Left renal cortex interstitium (tissue), 4 donors: Measurements from ENCODE around the gene TRIM37. TPM values are rescaled to one million over a fixed set of nuclear protein-coding genes. Genes with fewer than 3 reads are reported as not detected.

ENCODE experiments used
- DNase-seq, 4 donors: peaks; one replicate each; pipeline ENCODE4 v3.0.0-alpha.2; 2013; ENCODE audit warnings: low read depth in 4 of 4, low spot score in 2 of 4, missing footprints in 1 of 4
- polyA plus RNA-seq, 4 donors: library from polyadenylated mRNA; unstranded; fragments of 120-200 nt; gene quantifications; one replicate each; pipeline ENCODE4 v1.2.1, GENCODE V29; 2013; ENCODE audit not compliant: insufficient read length in 4 of 4

The TRIM37 gene
- polyA plus RNA-seq, 4 donors: 24.5 to 28.9 (median 25.7) TPM

DNA sequence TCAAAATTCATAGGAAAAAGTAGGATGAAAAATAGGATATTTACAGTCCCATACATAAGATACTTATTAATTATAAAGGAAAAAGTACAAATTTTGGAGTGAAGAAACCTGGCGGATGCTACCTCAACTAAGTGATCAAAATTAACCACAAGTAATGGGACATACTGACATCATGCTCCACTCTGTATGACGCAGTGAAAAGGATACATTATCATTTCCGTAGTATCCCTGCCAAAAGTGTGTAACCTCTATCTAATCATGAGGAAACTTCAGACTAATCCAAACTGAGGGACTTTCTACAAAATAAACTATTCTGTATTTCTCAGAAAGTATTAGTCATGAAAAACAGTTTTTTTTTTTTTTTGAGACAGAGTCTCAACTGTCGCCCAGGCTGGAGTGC is 60.5 kb downstream of the TRIM37 start:
- no peak for DNase-seq

DNA sequence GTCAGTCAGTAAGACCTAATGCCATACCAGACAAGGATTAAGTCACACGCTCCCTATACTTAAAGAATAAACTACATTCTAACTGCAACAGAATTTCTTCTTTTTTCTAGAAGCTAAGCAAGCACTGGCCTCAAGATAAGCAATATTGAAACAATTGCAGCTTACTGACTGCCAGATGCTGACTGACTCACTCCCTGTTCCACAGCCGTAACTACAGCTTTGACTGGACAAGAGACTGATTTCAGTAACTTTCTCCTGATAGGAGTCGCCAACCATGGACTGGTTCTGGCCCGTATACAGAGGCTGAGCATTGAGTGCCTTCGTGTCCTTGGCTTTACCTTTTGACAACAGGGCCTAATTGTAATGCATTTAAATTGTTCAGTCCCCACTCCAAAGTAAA is 67.9 kb downstream of the TRIM37 start:
- DNase-seq: no peak

- DNase-seq: no peak
Observed at GRCh38 chr17:59037960-59038359, 68.7 kb downstream of the TRIM37 start.

GRCh38 chr17:59030811-59031210 is 75.9 kb downstream of the TRIM37 start:
- no peak for DNase-seq

DNA sequence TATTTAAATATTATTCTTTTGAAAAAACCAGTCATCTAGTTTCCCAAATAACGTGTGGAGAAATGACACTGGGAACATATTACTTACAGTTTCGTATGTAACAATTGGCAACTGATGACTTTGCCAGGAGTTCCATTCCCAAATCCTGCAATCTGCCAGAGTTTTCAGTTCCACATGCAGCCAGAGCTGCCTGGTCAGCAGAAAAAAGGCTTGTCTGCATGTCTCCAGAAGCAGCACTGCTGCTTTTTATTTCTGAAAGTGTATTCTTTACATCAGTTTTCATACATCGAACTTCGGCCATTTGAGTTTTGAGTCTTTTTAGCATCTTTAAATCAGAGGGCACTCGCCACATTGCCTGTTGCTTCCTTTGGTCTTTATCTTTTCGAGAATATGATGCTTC is 78.4 kb downstream of the TRIM37 start:
- DNase-seq: no peak

GRCh38 chr17:59027750-59028149 is 78.9 kb downstream of the TRIM37 start:
- DNase-seq: no peak

GRCh38 chr17:59026176-59026939 is 80.3 kb downstream of the TRIM37 start:
- no peak for DNase-seq

GRCh38 chr17:59024916-59025315 is 81.8 kb downstream of the TRIM37 start:
- no peak for DNase-seq

DNA sequence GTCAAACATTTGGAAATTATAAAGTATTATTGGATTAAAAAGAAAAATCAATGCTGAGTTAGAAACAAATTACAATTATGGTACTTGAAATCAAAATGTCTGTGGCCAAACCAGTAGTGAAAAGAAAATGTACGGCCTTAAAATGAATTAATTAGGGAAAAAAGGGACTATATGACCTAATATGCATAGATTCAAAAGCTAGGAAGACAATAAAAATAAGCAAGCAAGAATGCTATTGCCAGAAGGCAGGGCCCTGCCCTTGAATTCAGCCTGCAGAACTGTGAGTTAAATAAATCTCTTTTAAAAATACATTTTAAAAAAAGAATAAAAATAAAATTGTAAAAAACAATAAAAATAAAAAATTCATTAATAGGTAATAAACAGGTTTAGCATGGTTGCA is 88.7 kb downstream of the TRIM37 start:
- no peak for DNase-seq

DNA sequence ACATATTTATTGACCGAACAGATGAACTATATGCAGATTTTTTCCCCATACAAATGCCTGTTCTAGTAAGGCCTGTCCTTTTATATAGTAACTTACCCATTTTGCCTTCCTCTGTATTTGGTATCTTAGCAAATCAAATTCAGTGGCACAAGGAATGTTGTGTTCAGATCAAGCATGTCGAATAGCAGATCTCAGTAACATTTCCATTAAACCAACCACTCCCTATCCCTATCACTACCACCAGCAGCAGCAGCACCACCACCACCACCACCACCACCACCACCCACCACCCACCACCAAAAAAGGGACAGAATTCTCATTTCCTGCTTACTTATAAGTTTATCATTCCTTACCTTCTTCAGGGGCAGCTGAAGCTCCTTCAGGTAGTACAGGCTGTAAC is 94.7 kb downstream of the TRIM37 start:
- no peak for DNase-seq

DNA sequence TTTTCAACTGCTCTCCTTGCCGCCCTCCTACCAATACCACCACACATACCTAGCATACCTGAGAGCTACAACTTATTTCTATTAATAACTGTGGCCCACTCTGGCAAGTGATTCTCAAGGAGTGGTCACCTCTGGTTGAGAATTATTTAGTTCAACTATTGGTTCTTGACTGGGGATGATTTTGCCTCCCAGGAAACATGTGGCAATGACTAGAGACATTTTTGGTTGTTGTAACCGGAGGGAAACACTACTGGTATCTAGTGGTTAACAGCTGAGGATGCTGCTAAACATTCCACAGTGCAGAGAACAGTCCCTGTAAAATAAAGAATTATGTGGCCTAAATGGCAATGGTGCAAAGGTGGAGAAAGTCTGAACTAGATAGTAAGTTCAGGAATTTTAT is 96.7 kb downstream of the TRIM37 start:
- no peak for DNase-seq

DNA sequence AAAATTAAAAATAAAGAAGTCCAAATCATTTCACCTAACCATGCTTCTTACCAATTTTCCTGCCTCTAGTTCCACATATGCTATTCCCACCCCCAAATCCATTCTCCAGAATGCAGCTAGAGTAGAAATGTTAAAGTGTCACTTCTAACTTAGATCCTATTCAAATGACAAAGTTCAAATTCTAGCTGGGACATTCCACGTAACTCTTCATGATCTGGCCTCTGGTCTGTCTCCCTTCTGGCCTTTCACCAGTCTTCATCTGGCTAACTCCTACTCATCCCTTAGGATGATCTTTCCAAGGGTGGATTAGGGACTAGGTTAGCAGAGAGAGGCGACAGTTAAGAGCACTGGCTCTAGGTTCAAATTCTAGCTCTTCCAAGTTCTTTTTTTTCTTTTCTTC is 97.9 kb downstream of the TRIM37 start:
- DNase-seq: no peak

GRCh38 chr17:59007995-59008394 is 98.7 kb downstream of the TRIM37 start:
- DNase-seq: no peak

DNA sequence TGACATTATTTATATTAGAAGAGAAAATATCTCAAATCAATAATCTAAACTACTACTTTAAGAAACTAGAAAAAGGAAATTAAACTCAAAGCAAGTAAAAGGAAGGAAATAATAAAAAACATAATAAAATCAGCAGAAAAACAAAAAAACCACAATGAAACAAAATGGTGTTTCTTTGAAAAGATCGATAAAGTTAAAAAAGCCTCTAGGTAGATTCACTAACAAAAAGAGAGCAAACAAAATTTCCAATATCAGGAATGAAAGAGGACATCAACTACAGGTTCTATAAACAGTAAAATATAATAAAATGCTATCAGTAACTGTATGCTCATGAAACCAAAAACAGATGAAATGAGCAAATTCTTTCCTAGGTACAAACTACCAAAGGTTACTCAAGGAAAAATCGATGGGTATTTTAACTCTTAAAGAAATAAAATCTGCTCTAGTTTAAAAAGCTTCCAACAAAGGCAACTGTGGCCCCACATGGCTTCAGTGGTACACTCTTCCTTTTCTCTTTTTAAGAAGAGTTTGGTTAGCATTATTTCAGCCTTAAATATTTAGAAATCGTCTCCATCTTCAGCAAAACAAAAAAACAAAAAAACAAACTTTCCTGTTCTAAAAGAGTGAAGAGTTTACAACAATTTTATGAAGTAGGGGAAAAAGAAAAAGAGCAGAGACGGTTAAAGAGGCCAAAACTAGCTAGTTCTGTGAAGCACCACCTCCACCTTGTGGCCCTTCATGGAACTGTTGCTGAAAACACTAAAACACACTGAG is 102.2 kb downstream of the TRIM37 start:
- peak in 3 of 4 donors; percentile 23 to 55 (median 24) for DNase-seq

GRCh38 chr17:59003860-59004259 is 102.8 kb downstream of the TRIM37 start:
- DNase-seq: no peak

GRCh38 chr17:59002848-59003247 is 103.8 kb downstream of the TRIM37 start:
- DNase-seq: no peak

DNA sequence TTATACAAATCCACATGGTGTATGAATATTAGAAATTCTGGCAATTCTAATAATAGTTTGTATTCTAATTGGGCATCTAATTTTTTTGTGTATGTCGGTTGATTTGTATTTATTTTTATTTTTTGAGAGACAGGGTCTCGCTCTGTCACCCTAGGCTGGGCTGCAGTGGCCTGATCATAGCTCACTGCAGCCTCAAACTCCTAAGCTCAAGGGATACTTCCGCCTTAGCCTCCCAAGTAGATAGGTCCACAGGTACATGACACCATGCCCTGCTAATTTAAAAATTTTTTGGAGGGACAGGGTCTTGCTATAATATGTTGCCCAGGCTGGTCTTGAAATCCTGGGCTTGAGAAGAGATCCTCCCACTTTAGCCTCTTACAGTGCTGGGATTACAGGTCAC is 104.6 kb downstream of the TRIM37 start:
- no peak for DNase-seq

GRCh38 chr17:59001158-59001814 is 105.4 kb downstream of the TRIM37 start:
- DNase-seq: peak in 3 of 4 donors; percentile 23 to 29 (median 29)

- DNase-seq: no peak
Observed at GRCh38 chr17:59000022-59000421, 106.7 kb downstream of the TRIM37 start.

DNA sequence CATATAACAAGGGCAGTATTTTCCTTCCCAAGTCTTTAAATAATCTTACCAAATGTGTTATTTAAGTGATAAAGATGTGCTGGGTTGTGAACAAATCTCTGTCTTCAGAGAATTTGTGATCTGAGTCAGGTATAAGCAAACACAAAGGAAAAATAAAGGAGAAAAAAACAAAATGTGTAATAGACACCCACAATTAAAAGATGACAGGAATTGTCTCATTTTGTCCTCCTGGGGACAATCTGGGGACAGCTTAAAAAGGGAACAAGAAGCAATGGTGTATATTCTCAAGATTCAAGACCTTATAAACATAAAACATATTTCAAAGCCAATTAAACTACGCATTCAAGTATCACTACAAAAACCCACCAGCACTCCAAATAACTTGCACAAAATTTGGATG is 107.2 kb downstream of the TRIM37 start:
- DNase-seq: no peak

DNA sequence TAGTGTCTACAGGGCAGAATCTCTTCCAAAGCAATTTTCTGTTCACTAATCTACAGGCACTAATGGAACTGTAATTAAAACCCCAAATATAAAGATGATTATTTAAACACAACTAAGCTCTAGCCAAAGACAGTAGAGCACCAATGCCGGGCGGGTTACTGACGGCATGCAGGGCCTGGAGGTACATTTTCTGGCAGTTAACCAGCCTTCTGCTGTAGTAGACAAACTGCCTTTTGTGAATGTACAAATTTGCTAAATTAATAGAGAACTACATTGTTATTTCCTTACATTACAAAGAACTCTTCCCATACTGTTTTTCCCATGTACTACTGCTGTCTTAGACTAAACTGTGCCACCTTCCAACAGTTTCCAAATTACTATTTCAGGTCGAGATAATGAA is 107.8 kb downstream of the TRIM37 start:
- DNase-seq: no peak
